ENCODE measurements around the gene GADD45G. TPM values are rescaled to one million over a fixed set of nuclear protein-coding genes. Genes with fewer than 3 reads are reported as not detected.

GADD45G gene
- total RNA-seq, 1 donor from 2014 or later, result 5.2 TPM

DNA sequence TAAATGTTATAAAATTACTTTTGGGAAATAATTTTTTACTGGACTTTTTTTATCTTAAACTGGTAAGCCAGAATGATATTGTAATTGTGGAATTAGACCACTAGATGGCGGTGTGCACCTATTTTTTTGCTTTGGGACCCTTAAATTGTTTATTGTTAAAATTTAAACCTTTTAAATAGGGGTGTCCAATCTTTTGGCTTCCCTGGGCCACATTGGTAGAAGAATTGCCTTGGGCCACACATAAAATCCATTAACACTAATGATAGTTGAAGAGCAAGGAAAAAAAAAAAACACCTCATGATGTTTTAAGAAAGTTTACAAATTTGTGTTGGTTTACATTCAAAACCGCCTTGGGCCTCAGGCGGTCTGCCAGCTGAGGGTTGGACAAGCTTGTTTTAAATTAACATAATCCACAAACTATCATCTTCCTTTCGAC, 28.4 kb upstream of the GADD45G start:
- Histone ChIP-seq H3K27ac (ENCODE audit: low read depth, low read length) (no peak overlapping the region), H3K4me1 (ENCODE audit: insufficient read depth, low read length) (no peaks in the 10 kb centered on the region), H3K4me2 (ENCODE audit: low read length) (no peak overlapping the region), H4K20me1 (ENCODE audit: insufficient read depth, low read length) (no peaks in the 10 kb centered on the region), H3K9ac (ENCODE audit: low read length) (no peak overlapping the region), H3K4me3 (ENCODE audit: insufficient read depth, low read depth, low read length) (no peak overlapping the region), H2AFZ (ENCODE audit: low read depth, low read length) (no peak overlapping the region), H3K79me2 (ENCODE audit: insufficient read depth, low read length) (no peaks in the 10 kb centered on the region), H3K9me3 (ENCODE audit: insufficient read depth, low read depth, low read length) (no peaks in the 10 kb centered on the region), H3K36me3 (ENCODE audit: insufficient read depth, low read length) (no peaks in the 10 kb centered on the region), H3K27me3 (ENCODE audit: insufficient read depth, low read length) (peaks cover 29% of the 10 kb centered on the region)
- TF ChIP-seq EZH2 (IDR thresholded peaks at IDR 0.05; ENCODE audit: insufficient read depth, low read length), result no peak
- TF ChIP-seq, protein P1, sequence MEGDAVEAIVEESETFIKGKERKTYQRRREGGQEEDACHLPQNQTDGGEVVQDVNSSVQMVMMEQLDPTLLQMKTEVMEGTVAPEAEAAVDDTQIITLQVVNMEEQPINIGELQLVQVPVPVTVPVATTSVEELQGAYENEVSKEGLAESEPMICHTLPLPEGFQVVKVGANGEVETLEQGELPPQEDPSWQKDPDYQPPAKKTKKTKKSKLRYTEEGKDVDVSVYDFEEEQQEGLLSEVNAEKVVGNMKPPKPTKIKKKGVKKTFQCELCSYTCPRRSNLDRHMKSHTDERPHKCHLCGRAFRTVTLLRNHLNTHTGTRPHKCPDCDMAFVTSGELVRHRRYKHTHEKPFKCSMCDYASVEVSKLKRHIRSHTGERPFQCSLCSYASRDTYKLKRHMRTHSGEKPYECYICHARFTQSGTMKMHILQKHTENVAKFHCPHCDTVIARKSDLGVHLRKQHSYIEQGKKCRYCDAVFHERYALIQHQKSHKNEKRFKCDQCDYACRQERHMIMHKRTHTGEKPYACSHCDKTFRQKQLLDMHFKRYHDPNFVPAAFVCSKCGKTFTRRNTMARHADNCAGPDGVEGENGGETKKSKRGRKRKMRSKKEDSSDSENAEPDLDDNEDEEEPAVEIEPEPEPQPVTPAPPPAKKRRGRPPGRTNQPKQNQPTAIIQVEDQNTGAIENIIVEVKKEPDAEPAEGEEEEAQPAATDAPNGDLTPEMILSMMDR (IDR thresholded peaks at IDR 0.05; ENCODE audit: insufficient read depth, low read depth, low read length), result peak; percentile 65
- no peaks in the 10 kb centered on the region for H3K36me3 Mint-ChIP-seq (ENCODE audit: low read depth, unreplicated experiment)
- no peak overlapping the region for H3K27ac Mint-ChIP-seq (ENCODE audit: unreplicated experiment)
- H3K9me3 Mint-ChIP-seq (ENCODE audit: unreplicated experiment), result peaks cover 2% of the 10 kb centered on the region
- no peaks in the 10 kb centered on the region for H3K4me1 Mint-ChIP-seq (ENCODE audit: low read depth, unreplicated experiment)
- peaks cover 47% of the 10 kb centered on the region for H3K27me3 Mint-ChIP-seq (ENCODE audit: low read depth, unreplicated experiment)
- DNase-seq (ENCODE audit: low read depth) (no peak), FAIRE-seq (no peak)
- no peak overlapping the region for H3K4me3 Mint-ChIP-seq (ENCODE audit: unreplicated experiment)

DNA sequence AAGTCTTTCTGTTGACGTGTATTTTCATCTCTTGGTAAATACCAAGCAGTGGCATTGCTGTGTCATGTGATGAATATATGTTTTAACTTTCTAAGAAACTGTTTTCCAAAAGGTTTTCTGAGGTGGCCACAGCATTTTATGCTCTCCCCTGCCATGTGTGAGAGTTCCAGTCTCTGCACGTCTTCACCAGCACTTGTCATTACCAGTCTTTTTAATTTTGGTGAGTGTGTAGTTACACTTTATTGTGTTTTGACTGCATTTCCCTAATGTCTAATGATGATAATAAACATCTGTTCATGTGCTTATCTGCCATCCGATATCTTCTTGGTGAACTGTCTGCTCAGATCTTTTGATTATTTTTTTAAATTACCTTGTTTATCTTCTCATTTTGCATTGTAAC, 27.4 kb upstream of the GADD45G start:
- Histone ChIP-seq H3K27me3 (ENCODE audit: insufficient read depth, low read length) (peaks cover 37% of the 10 kb centered on the region), H3K4me3 (ENCODE audit: insufficient read depth, low read depth, low read length) (no peak overlapping the region), H4K20me1 (ENCODE audit: insufficient read depth, low read length) (no peaks in the 10 kb centered on the region), H2AFZ (ENCODE audit: low read depth, low read length) (no peak overlapping the region), H3K27ac (ENCODE audit: low read depth, low read length) (no peak overlapping the region), H3K36me3 (ENCODE audit: insufficient read depth, low read length) (no peaks in the 10 kb centered on the region), H3K79me2 (ENCODE audit: insufficient read depth, low read length) (no peaks in the 10 kb centered on the region), H3K4me1 (ENCODE audit: insufficient read depth, low read length) (no peaks in the 10 kb centered on the region), H3K9me3 (ENCODE audit: insufficient read depth, low read depth, low read length) (no peaks in the 10 kb centered on the region), H3K4me2 (ENCODE audit: low read length) (no peak overlapping the region), H3K9ac (ENCODE audit: low read length) (no peak overlapping the region)
- H3K4me3 Mint-ChIP-seq (ENCODE audit: unreplicated experiment), result no peak overlapping the region
- H3K36me3 Mint-ChIP-seq (ENCODE audit: low read depth, unreplicated experiment), result no peaks in the 10 kb centered on the region
- TF ChIP-seq, protein P1 (IDR thresholded peaks at IDR 0.05; ENCODE audit: insufficient read depth, low read depth, low read length), result no peak
- TF ChIP-seq EZH2 (IDR thresholded peaks at IDR 0.05; ENCODE audit: insufficient read depth, low read length), result no peak
- H3K9me3 Mint-ChIP-seq (ENCODE audit: unreplicated experiment), result peaks cover 2% of the 10 kb centered on the region
- H3K4me1 Mint-ChIP-seq (ENCODE audit: low read depth, unreplicated experiment), result no peaks in the 10 kb centered on the region
- H3K27me3 Mint-ChIP-seq (ENCODE audit: low read depth, unreplicated experiment), result peaks cover 47% of the 10 kb centered on the region
- FAIRE-seq (no peak), DNase-seq (ENCODE audit: low read depth) (no peak)
- H3K27ac Mint-ChIP-seq (ENCODE audit: unreplicated experiment), result no peak overlapping the region

DNA sequence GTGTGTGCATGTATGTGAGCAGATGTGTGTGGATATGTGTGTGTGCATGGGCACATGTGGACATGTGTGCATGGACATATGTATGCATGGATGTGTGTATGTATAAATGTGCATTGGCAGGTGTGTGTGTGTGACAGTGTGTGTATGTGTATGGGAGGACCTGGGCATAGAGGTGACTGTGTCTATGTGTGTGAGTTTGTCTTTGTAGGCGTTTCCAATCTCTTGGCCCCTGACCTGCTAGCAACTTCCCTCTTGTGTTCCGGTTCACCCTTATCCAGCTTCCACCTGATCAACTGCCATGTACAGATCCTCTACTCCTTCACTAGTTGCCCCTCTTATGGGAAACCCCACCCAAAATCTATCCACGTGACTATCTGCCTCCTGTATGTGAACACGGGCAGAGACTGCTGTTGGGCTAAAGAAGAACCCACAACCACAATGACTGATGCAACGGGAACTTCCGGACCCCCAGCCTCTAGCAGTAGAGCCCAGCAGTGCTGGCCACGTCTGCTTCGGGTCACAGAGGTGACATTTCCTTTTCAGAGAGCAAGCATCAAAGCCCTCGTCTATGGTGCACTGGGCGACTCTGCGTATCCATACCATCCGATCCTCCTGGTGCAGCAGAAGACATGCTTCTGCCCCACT, 24.9 kb upstream of the GADD45G start:
- Histone ChIP-seq H3K9ac (ENCODE audit: low read length) (no peak overlapping the region), H3K27ac (ENCODE audit: low read depth, low read length) (no peak overlapping the region), H3K4me3 (ENCODE audit: insufficient read depth, low read depth, low read length) (no peak overlapping the region), H3K79me2 (ENCODE audit: insufficient read depth, low read length) (no peaks in the 10 kb centered on the region), H3K4me2 (ENCODE audit: low read length) (no peak overlapping the region), H3K9me3 (ENCODE audit: insufficient read depth, low read depth, low read length) (no peaks in the 10 kb centered on the region), H4K20me1 (ENCODE audit: insufficient read depth, low read length) (no peaks in the 10 kb centered on the region), H3K4me1 (ENCODE audit: insufficient read depth, low read length) (no peaks in the 10 kb centered on the region), H3K36me3 (ENCODE audit: insufficient read depth, low read length) (no peaks in the 10 kb centered on the region), H2AFZ (ENCODE audit: low read depth, low read length) (no peak overlapping the region), H3K27me3 (ENCODE audit: insufficient read depth, low read length) (peaks cover 34% of the 10 kb centered on the region)
- FAIRE-seq (no peak), DNase-seq (ENCODE audit: low read depth) (no peak)
- TF ChIP-seq EZH2 (IDR thresholded peaks at IDR 0.05; ENCODE audit: insufficient read depth, low read length), result no peak
- TF ChIP-seq, protein P1 (IDR thresholded peaks at IDR 0.05; ENCODE audit: insufficient read depth, low read depth, low read length), result no peak
- no peaks in the 10 kb centered on the region for H3K4me1 Mint-ChIP-seq (ENCODE audit: low read depth, unreplicated experiment)
- peaks cover 9% of the 10 kb centered on the region for H3K9me3 Mint-ChIP-seq (ENCODE audit: unreplicated experiment)
- H3K27ac Mint-ChIP-seq (ENCODE audit: unreplicated experiment), result no peak overlapping the region
- H3K27me3 Mint-ChIP-seq (ENCODE audit: low read depth, unreplicated experiment), result peaks cover 31% of the 10 kb centered on the region
- H3K4me3 Mint-ChIP-seq (ENCODE audit: unreplicated experiment), result no peak overlapping the region
- H3K36me3 Mint-ChIP-seq (ENCODE audit: low read depth, unreplicated experiment), result no peaks in the 10 kb centered on the region

Measured in astrocyte (in vitro differentiated cells and primary cell).